Nephron progenitor cell (in vitro differentiated cells): Measurements from ENCODE around the gene SNCAIP.

Experiments used
- DNase-seq: peaks from one replicate; pipeline ENCODE4 v3.0.0; 2021
- H3K27ac Mint-ChIP-seq: 2 replicates; pipeline ENCODE4 v1.8.0; 2021; ENCODE audit warnings: mild to moderate bottlenecking, moderate library complexity, mixed read lengths
- H3K27me3 Mint-ChIP-seq: 2 replicates; pipeline ENCODE4 v1.8.0; 2021; ENCODE audit warnings: mild to moderate bottlenecking, low read depth, mixed read lengths; ENCODE audit not compliant: poor library complexity
- H3K36me3 Mint-ChIP-seq: 2 replicates; pipeline ENCODE4 v1.8.0; 2021; ENCODE audit warnings: low read depth, mixed read lengths
- H3K4me1 Mint-ChIP-seq: 2 replicates; pipeline ENCODE4 v1.8.0; 2021; ENCODE audit warnings: mixed read lengths
- H3K4me3 Mint-ChIP-seq: 2 replicates; pipeline ENCODE4 v1.8.0; 2021; ENCODE audit warnings: mild to moderate bottlenecking, moderate library complexity, mixed read lengths
- H3K9me3 Mint-ChIP-seq: 2 replicates; pipeline ENCODE4 v1.8.0; 2021; ENCODE audit warnings: mild to moderate bottlenecking, moderate library complexity, mixed read lengths
- TF ChIP-seq, protein P1 (sequence below): fragments of 200-600 bp; sonication (generic); IDR thresholded peaks from 2 replicates; pipeline ENCODE4 v1.5.0; 2021; ENCODE audit warnings: antibody characterized with exemption

SNCAIP gene

DNA sequence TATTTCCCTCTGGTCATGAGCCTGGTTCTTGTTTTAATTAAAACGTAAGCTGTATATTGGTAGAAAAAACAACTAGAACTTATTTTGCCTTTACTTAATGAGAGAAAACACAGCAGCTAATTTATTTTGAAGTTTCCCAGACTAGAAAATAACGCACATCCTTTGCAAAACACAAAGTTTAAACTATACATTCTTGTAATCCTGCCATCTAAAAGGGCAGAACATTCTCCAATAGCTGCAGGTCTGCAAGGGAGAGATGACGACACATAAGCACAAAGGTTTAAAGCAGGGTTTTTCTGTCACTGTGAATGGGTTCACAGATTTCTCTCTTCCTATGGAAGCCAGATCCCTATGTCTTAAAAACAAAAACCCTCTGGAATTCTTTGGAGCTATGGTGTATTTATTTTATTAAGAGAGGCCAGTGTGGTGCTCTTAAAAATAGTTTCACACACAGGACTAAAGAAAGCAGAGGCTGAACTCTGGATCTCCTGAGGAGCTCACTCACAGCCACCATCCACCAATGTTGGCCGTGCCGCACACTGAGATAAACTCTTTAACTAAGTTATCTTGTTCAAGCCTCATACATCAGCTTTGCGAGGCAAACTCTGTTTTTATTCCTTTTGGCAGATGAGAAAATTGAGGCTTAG, 82.4 kb downstream of the SNCAIP start:
- H3K27ac Mint-ChIP-seq = no peak overlapping the region
- TF ChIP-seq, protein P1, sequence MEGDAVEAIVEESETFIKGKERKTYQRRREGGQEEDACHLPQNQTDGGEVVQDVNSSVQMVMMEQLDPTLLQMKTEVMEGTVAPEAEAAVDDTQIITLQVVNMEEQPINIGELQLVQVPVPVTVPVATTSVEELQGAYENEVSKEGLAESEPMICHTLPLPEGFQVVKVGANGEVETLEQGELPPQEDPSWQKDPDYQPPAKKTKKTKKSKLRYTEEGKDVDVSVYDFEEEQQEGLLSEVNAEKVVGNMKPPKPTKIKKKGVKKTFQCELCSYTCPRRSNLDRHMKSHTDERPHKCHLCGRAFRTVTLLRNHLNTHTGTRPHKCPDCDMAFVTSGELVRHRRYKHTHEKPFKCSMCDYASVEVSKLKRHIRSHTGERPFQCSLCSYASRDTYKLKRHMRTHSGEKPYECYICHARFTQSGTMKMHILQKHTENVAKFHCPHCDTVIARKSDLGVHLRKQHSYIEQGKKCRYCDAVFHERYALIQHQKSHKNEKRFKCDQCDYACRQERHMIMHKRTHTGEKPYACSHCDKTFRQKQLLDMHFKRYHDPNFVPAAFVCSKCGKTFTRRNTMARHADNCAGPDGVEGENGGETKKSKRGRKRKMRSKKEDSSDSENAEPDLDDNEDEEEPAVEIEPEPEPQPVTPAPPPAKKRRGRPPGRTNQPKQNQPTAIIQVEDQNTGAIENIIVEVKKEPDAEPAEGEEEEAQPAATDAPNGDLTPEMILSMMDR = no peak
- H3K27me3 Mint-ChIP-seq = no peaks in the 10 kb centered on the region
- no peaks in the 10 kb centered on the region for H3K36me3 Mint-ChIP-seq
- peaks cover 27% of the 10 kb centered on the region for H3K4me1 Mint-ChIP-seq
- no peaks in the 10 kb centered on the region for H3K9me3 Mint-ChIP-seq
- no peak for DNase-seq
- H3K4me3 Mint-ChIP-seq = no peak overlapping the region

DNA sequence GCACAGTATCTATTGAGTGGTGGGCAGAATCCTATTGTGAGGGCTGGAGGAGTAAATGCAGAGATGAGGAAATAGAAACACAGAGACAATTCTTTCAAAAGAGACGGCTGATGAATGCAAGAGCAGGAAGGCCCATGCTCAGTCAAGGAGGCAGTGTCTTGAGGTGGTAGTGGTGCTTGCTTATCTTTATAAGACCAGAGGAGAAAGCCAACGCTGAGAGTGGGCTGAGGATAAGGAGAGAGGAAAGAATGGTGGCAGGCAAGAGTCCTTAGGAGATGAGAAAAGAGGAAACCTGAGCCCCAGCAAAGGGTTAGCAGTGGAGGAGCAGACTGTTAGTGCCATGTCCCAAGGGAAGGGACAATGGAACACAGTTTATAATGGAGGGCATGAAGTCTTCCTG, 86.0 kb downstream of the SNCAIP start:
- H3K27ac Mint-ChIP-seq = no peak overlapping the region

DNA sequence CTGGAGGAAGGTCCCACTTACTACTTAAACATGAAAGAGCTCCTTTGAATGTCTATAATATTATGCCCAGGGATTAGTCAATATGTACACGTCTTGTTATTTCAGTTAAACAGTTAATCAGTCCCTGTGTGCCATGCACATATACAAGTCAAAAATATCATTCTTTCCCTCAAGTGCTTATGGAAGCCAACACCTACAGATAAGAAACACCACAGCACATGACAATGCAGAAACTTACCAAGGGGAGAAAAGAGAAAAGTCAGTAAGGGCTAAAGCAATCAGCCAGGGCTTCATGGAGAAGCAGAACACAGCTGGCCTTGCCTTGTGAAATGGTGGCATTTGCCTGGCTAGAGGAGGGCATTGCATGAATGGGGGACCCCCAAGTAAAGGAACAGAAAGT, 88.3 kb downstream of the SNCAIP start:
- TF ChIP-seq, protein P1 = no peak
- no peak overlapping the region for H3K27ac Mint-ChIP-seq
- peaks cover 38% of the 10 kb centered on the region for H3K4me1 Mint-ChIP-seq
- H3K36me3 Mint-ChIP-seq = no peaks in the 10 kb centered on the region
- H3K4me3 Mint-ChIP-seq = no peak overlapping the region
- DNase-seq = no peak
- H3K9me3 Mint-ChIP-seq = no peaks in the 10 kb centered on the region
- no peaks in the 10 kb centered on the region for H3K27me3 Mint-ChIP-seq

More for the DNA sequence above, 86.0 kb downstream of the SNCAIP start:
- H3K4me1 Mint-ChIP-seq = peaks cover 16% of the 10 kb centered on the region
- DNase-seq = no peak
- H3K4me3 Mint-ChIP-seq = no peak overlapping the region
- TF ChIP-seq, protein P1 = no peak
- no peaks in the 10 kb centered on the region for H3K27me3 Mint-ChIP-seq
- no peaks in the 10 kb centered on the region for H3K36me3 Mint-ChIP-seq
- no peaks in the 10 kb centered on the region for H3K9me3 Mint-ChIP-seq

DNA sequence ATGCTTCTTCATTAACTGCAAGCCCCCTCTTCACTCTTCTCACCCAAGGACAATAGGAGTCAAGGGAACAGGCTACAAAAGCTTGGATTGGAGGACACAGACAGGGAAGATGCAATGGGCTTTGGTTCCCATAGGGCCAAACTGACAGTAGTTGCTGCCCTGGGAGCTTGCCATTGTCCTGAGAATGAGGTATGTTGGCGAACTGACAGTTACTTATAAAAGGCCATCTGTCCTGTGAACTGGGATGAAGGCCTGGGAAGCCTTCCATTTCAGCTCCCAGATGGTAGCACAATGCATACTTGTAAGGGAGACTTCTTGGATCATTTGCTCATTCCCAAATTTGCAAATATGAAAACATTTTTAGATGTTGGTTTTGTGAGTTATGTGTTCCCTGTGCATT, 88.9 kb downstream of the SNCAIP start:
- H3K9me3 Mint-ChIP-seq = no peaks in the 10 kb centered on the region
- TF ChIP-seq, protein P1 = no peak
- no peak overlapping the region for H3K27ac Mint-ChIP-seq
- no peaks in the 10 kb centered on the region for H3K27me3 Mint-ChIP-seq
- H3K4me3 Mint-ChIP-seq = no peak overlapping the region
- peaks cover 38% of the 10 kb centered on the region for H3K4me1 Mint-ChIP-seq
- DNase-seq = no peak
- H3K36me3 Mint-ChIP-seq = no peaks in the 10 kb centered on the region

DNA sequence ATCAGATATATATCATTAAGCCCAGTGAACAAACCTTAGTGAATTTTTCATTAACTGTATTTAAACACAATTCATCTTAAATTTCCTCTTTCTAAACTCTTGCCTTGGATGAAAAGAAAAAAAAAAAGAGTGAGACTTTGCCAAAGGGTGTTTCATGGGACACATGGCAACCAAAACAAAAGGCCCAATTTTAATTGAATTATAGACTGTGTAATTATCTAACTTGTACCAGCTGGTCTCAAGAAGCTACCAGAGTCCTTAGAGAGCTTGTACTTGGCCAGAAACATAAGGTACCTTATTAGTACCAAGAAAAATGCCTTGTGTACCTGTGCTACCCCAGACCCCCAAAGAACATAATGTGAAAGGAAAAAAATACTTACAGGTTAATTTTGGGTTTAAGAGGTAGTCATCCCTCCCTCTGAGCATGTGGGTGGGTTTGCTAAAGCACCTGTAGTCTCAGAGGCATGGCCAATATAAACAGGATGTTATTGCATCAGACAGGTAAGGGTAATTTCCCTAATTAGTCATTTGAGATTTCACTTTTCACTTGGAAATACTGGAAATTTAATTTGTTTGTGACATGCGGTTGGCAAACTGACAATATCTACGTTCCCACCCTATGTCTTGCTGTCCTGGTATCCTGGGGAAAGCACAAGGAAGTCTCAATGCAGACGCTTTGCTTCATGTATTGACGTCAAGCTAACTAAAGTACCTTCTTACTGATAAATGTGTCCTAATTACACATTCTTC, 90.1 kb downstream of the SNCAIP start:
- no peaks in the 10 kb centered on the region for H3K27me3 Mint-ChIP-seq
- no peak for DNase-seq
- H3K4me3 Mint-ChIP-seq = no peak overlapping the region
- TF ChIP-seq, protein P1 = no peak
- H3K36me3 Mint-ChIP-seq = no peaks in the 10 kb centered on the region
- no peaks in the 10 kb centered on the region for H3K9me3 Mint-ChIP-seq
- peaks cover 40% of the 10 kb centered on the region for H3K4me1 Mint-ChIP-seq
- no peak overlapping the region for H3K27ac Mint-ChIP-seq
